HCT116 (cell line): ENCODE measurements around the gene CYB561A3.

Experiments used
- CTCF ChIP-seq, 3 experiments: fragments of 200-600 bp in 1 of 3; sonication (generic) in 1 of 3; IDR thresholded peaks in 2 of 3; conservative IDR thresholded peaks in 1 of 3; 2 replicates each; pipeline ENCODE4 v1.5.1; 2012 to 2017; ENCODE audit warnings: low read depth in 2 of 3, low read length in 2 of 3, antibody characterized with exemption in 1 of 3, borderline replicate concordance in 1 of 3, control low read depth in 1 of 3, mild to moderate bottlenecking in 1 of 3, mixed read lengths in 1 of 3, mixed run types in 1 of 3, moderate library complexity in 1 of 3; ENCODE audit not compliant: insufficient read depth in 1 of 3
- EGR1 ChIP-seq: IDR thresholded peaks from 2 replicates; pipeline ENCODE4 v1.6.1; 2012; ENCODE audit warnings: low read depth
- EZH2 ChIP-seq: fragments of 200-600 bp; sonication (generic); IDR thresholded peaks from 2 replicates; pipeline ENCODE4 v1.6.1; 2017; ENCODE audit warnings: antibody characterized with exemption, mixed run types
- EZH2phosphoT487 ChIP-seq: fragments of 200-600 bp; IDR thresholded peaks from 2 replicates; pipeline ENCODE4 v1.6.1; 2018; ENCODE audit warnings: antibody characterized with exemption, borderline replicate concordance
- MAX ChIP-seq: IDR thresholded peaks from 2 replicates; pipeline ENCODE4 v1.6.1; 2012
- POLR2A ChIP-seq: IDR thresholded peaks from 2 replicates; pipeline ENCODE4 v1.7.0; 2011; ENCODE audit warnings: borderline replicate concordance; ENCODE audit not compliant: insufficient read depth, insufficient read length; ENCODE audit errors: extremely low read depth
- POLR2AphosphoS5 ChIP-seq: IDR thresholded peaks from 2 replicates; pipeline ENCODE4 v1.6.1; 2011; ENCODE audit warnings: mild to moderate bottlenecking, low read depth, low read length, moderate library complexity
- SRF ChIP-seq: IDR thresholded peaks from 2 replicates; pipeline ENCODE4 v1.6.1; 2012; ENCODE audit warnings: low read depth
- ZNF274 ChIP-seq: fragments of 200-500 bp; sonication (Bioruptor generic); IDR thresholded peaks from 2 replicates; pipeline ENCODE4 v1.6.1; 2014; ENCODE audit warnings: mild to moderate bottlenecking, low read depth, low read length, inconsistent platforms

DNA sequence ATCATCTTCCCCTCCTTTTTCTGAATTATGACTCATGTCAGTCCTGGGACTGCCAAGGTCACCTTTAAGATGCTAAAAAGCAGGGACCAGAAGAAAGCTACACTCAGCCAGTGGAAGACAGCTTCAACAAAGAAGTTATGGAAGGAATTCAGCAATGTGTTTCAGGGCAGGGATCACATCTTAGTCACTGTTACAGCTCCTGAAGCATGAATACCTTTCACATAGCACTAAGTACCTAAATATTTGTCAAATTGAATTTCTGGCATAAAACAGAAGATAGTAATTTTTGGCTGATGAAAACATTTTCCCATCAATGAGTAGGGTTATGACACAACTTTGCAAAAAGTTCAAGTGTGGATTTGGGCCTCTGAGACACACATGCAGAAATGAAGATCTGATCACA lies 34.0 kb downstream of the CYB561A3 start:
- TF ChIP-seq CTCF (IDR thresholded peaks at IDR 0.05 in 2 of 3, conservative IDR thresholded peaks at IDR 0.05 in 1 of 3; ENCODE audit: borderline replicate concordance in 1 of 3, insufficient read depth in 1 of 3, low read depth in 2 of 3, low read length in 2 of 3): no peak
- no peak for TF ChIP-seq POLR2AphosphoS5
- TF ChIP-seq MAX: no peak
- no peak for TF ChIP-seq EZH2
- TF ChIP-seq EZH2phosphoT487: no peak
- TF ChIP-seq ZNF274: no peak
- TF ChIP-seq EGR1: no peak
- TF ChIP-seq SRF: no peak
- TF ChIP-seq POLR2A: no peak
